Activated CD4-positive, alpha-beta T cell treated with anti-CD3 and anti-CD28 coated beads, Interleukin-2, amount 50 U/mL, for 24 hours (primary cell): ENCODE results near the gene TARBP2.

ENCODE experiments used
- DNase-seq, 2 donors: peaks; one replicate each; pipeline ENCODE4 v3.0.0-alpha.2; 2020; ENCODE audit warnings: low read depth in 1 of 2, low spot score in 1 of 2

Gene TARBP2

DNA sequence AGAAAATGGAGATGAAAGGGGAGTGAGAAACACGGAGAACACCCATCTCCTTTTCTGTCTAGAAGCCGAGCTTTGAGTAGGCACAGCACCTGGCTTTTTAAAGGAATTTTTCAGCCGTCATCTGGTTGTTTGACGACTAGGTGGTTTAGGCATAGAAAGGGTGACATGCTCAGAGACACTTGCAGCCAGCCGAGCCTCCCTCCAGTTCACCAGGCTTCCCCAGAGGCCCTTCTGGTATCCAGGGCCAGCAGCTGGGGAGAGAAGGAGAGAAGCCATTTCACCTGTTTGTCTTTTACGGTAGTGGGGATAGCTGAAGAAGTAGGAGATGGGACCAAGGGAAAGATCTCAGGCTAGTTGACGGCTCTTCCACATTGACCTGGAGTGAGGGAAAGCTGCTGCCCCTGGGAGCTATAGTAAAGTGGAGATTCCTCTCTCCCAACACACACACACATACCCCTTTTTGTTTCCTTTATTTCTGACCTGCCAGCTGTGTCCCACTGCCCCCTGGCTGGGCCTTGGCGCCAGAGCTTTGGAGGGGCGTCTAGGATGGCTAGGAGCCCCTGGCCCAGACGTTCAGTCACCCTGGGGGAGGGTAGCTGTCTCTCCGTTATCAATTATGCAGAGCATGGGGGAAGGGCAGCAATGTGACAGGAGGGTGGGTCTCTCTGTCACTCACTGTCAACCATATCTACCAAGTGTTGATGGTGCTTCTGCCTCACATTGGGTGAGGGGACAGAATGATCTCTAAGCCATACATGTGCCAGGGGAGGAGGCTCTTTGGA lies 7.3 kb upstream of the TARBP2 start:
- DNase-seq = no peak

DNA sequence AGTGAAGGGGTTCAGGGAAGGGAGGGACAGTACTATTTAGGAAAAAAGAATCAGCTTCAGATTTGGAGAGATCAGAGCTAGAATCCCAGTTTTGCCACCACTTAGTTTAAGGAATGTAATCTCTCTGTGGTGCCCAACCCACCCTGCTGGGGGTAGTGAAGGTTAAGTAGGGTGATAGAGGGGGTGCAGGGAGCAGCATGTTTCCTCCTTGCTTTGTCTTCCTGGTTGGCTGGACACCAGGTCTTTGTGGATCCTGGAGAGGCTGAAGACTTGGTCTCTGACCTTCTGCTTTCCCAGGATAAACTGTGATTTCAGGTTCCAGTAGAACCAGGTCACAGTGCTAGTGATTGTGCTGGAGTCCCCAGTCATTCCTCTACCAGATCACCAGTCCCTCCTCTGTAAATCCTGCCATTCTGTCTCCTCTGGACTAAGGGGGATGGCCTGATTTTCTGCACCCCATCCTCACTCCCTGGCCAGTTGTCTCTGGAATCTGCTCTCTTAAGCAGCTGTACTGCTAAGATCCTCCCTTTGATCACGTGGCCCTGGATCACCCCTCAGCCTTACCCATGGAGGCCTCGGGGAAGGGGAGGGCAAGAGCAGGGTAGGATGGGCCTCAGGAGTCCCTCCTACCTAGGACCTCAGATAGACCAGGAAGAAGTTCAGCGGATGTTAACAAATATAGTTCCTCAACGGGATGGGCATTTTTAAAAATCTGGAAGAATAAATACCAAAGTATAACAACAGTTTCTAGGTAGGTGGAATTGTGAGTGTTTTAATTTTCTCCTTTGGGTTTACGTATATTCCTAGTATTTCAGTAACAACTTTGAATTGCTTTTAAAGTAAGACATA lies 5.0 kb upstream of the TARBP2 start:
- DNase-seq = no peak

- DNase-seq = no peak
These were observed 4.4 kb upstream of the TARBP2 start for GRCh38 chr12:53496752-53497032.

GRCh38 chr12:53497461-53497860 lies 3.6 kb upstream of the TARBP2 start:
- DNase-seq = no peak

GRCh38 chr12:53498235-53498630 lies 2.9 kb upstream of the TARBP2 start:
- DNase-seq = no peak

DNA sequence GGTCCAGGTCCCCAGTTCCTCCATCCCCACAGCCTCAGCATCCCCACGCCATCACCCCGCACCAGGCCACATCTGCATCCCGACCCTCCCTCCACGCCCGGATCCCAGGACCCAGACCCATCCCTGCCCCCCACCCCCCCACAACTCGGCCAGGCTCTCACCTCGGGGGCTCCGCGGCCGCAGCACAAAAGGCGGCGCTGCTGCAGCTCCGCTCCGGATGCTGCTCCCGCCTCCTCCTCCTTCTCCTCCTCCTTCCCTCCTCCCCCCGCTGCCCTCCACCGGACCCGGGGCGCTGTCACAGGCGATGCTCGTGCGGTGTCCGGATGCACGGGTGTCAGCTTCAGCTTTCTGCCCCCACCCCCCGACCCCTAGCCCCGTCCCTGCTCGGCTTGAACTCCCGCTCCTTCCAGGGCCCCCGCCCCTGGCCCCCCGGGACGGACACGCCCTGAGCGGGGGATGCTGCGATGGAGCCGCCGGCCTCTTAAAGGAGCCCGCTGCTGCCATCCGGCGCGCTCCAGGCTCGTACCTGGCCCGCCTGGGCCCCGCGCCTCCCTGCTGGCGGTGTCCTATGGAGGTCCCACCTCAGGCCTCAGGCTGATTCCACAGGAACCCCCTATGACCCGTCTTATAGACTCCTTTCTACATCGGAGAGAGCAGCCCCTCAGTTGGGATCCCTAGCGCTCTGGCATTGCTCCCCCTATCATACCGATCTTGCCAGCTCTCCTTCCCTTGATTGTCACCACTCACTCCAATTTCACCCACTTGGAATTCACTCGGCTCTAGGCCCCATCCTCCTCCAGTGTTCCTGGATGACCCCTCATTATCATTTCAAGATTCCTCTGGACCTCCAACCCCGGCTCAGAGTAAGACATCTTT lies 1.6 kb upstream of the TARBP2 start, which contains the start of gene MAP3K12:
Gene MAP3K12, minus strand, starts transcription at position 193 of the 876 bp plus-strand sequence. CDS start 12,067 bp downstream, outside the sequence.
- DNase-seq = no peak

DNA sequence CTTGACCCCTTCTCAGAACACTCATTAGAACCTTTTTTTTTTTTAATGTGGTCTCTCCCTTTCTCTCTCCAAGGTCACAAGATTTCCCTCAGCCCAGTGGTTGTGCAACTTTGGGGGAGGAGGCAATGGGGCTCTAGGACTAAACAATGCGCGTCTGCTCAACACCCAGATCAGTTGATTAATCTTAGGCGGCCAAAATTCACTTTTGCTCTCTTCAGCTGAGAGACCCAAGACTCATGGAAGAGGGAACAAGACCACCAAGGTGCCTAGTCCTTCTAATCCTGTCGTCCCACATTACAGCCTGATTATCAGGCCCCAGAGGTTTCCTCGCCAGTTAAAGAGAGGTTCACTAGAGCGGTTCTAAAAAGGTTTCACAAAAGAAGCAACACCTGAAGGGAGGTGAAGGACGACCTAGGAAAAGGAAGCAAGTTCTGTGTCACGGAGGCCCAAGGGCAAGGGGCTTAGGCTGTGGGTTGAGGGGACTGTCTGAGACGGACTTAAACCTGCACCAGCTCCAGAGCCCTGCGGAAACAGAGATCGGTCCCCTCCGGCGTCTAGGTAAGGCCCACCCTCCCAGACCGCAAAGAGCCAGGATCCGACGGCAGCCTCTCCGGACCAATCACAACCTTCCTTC lies 824 bp upstream of the TARBP2 start:
- DNase-seq = no peak

DNA sequence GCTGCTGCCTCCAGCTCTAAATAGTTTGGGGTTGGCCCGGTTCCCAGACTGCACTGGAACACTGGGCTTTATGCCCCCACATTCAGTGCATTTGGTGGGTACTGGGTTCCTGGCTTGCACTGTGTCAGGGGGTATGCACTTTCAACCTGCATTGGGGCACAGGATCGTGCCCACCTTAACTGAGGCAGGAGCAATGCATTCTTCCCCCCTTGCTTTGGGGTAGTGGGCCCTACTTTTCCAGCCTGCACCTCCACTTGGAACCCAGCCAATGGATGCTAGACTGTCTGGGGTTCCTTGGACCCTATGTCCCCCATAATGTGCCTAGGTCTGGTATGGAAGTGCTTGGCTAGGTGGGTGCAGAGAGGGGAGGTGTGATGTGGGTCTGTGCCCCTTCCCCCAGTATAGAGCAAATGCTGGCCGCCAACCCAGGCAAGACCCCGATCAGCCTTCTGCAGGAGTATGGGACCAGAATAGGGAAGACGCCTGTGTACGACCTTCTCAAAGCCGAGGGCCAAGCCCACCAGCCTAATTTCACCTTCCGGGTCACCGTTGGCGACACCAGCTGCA lies 615 bp downstream of the TARBP2 start:
- DNase-seq = no peak

GRCh38 chr12:53502331-53502730 lies 1.2 kb downstream of the TARBP2 start:
- no peak for DNase-seq

DNA sequence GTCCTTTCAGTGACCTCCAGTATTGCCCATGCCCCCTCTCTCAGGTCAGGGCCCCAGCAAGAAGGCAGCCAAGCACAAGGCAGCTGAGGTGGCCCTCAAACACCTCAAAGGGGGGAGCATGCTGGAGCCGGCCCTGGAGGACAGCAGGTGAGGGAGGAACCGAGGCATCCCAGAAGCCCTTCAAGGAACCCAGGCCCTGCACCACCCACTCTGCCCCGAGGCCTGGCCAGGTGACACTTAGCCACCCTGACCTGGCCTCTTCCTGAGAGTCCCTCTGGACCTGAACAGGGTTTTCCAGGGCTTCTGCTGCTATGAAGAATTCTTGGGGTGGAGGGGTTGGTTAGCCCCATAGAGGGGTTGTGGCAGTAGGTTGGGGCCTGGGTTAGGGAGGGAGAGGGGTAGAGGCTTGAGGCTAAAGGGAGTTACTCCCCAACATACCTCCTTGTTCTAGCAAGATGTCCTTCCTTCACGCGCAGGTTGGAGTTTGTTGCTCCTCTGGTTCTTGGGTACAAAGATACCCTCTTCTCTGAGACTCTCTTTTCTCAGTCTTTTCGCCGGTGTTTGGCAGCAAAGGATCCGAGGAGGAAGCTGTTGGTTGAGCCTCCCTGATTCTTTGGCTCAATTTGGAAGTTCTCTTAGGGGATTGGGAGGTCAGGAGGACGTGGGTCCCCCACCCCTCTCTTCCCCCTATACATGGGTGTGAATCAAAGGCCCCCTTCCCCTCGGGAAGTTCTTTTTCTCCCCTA lies 2.1 kb downstream of the TARBP2 start:
- DNase-seq = no peak

GRCh38 chr12:53504004-53504920 lies 3.2 kb downstream of the TARBP2 start:
- no peak for DNase-seq

DNA sequence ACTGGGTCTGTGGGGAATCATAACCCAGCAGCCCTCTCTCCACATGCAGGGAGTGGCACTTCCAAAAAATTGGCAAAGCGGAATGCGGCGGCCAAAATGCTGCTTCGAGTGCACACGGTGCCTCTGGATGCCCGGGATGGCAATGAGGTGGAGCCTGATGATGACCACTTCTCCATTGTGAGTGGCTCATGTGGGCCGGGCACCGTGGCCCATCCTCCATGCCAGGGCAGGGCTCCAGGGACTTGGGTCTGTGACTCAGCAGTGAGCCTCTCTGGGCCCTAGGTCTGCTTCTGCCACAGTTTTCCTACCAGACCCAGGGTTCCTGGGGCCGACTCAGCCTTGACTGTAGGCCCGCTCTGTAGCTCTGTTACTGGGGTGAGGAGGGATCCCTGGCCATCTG lies 4.0 kb downstream of the TARBP2 start:
- no peak for DNase-seq

GRCh38 chr12:53505555-53506449 lies 4.7 kb downstream of the TARBP2 start:
- no peak for DNase-seq

DNA sequence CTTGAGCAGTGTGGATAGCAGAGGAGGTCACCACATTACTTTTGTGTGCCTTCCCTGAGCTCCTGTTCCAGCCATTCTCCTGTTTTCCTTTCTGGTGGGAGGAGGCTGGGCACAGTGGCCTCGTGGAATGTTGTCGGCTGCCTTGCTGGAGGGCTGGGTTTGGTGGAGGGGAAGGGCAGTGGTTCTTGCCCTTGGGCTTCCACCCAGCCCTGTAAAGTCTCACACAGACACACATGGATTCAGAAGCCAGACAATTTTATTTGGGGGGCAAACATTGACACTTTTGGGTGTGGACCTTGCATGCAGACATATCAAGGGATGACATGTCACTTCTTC lies 5.3 kb downstream of the TARBP2 start:
- no peak for DNase-seq

GRCh38 chr12:53506881-53507602 lies 6.0 kb downstream of the TARBP2 start, which contains the start of gene NPFF:
Gene NPFF, minus strand, starts transcription at chr12:53507484. Its CDS starts 10 bp downstream, at chr12:53507474.
- no peak for DNase-seq

DNA sequence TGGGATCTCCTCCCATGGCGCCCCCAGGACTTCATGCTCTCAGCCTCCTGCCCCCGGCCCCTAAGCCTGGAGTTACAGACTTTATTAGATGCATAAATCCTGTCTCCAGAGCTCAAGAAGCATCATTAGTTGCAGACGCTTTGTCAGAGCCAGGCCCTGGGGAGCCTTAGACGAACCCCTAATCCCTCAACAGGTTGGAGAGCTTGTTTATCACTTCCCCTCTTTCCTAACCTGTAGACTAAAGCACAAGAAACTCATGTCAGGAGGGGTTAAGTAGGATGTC lies 6.5 kb downstream of the TARBP2 start:
- no peak for DNase-seq

GRCh38 chr12:53508534-53509170 lies 7.6 kb downstream of the TARBP2 start:
- DNase-seq = peak; percentile 68 to 78
